ENCODE measurements around the gene PAX5.

The PAX5 gene

DNA sequence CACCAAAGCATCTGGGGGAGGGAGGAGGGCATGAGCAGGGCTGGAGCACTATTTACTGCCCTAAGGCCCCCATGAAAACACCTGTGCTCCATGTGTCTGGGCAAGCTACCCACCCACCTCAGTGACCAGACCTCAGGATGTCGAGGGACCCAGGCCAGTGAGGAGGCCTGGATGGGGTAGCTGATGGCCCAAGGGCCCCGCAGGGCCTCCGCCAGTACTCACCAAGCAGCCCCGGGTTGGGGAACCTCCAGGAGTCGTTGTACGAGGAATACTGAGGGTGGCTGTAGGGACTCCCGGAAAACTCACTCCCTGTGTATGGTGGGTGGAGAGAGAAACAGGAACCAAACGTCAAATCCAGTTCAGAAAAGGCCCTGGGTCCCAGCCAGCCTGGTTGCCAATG lies 187.4 kb downstream of the PAX5 start:
- in situ Hi-C loops (cut with HindIII; ENCODE audit: low sequenced_read_pairs) = no loop called here
- TF ChIP-seq, protein P1, sequence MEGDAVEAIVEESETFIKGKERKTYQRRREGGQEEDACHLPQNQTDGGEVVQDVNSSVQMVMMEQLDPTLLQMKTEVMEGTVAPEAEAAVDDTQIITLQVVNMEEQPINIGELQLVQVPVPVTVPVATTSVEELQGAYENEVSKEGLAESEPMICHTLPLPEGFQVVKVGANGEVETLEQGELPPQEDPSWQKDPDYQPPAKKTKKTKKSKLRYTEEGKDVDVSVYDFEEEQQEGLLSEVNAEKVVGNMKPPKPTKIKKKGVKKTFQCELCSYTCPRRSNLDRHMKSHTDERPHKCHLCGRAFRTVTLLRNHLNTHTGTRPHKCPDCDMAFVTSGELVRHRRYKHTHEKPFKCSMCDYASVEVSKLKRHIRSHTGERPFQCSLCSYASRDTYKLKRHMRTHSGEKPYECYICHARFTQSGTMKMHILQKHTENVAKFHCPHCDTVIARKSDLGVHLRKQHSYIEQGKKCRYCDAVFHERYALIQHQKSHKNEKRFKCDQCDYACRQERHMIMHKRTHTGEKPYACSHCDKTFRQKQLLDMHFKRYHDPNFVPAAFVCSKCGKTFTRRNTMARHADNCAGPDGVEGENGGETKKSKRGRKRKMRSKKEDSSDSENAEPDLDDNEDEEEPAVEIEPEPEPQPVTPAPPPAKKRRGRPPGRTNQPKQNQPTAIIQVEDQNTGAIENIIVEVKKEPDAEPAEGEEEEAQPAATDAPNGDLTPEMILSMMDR (IDR thresholded peaks at IDR 0.05; ENCODE audit: low read depth, low read length) = no peak
- H3K4me3 ChIP-seq (ENCODE audit: low read depth, low read length) = no peak overlapping the region
- DNase-seq (ENCODE audit: low read depth, low spot score) = no peak

- in situ Hi-C loops (cut with HindIII; ENCODE audit: low sequenced_read_pairs) = no loop called here
- DNase-seq (ENCODE audit: low read depth, low spot score) = no peak
- TF ChIP-seq, protein P1 (IDR thresholded peaks at IDR 0.05; ENCODE audit: low read depth, low read length) = no peak
- H3K4me3 ChIP-seq (ENCODE audit: low read depth, low read length) = no peak overlapping the region
Measured at GRCh38 chr9:36845844-36846243, 188.2 kb downstream of the PAX5 start.

DNA sequence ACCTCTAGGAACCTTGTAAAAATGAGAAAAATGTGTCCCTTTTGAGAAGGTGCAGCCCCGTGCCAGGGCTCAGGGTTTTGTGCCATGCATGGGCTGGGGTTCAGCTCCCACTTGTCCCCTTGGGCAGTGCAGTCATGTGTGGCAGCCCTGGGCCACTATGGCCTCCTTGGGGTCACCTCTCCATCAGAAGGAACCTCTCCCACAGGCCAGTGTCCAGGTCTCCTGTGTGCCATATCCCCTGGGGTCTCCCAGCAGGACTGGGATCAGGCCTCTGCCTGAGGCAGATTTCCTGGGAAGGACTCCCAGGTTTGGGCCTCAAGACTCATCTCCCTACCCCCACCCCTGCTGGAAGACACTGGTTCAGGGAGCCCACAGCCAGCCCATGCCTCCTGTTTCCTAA lies 189.1 kb downstream of the PAX5 start:
- TF ChIP-seq, protein P1 (IDR thresholded peaks at IDR 0.05; ENCODE audit: low read depth, low read length) = no peak

DNA sequence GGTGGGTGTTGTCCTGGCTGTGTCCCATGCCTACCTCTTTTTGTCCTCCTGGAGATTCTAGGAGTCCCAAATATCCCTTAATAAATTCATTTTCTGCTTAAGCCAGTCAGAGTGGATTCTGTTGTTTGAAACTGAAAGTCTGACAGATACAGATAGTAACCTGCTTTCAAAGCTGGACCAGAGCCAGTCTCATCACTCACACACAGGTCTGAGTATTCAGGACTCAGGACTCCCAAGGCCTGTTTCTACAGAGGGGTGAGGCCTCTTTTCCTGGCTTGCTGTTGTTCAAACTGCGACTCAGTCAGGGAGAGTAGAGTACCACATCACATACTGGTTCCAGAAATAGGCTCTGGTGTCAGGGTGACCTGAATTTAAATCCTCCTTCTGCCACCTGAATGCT lies 190.1 kb downstream of the PAX5 start:
- TF ChIP-seq, protein P1 (IDR thresholded peaks at IDR 0.05; ENCODE audit: low read depth, low read length) = no peak
- DNase-seq (ENCODE audit: low read depth, low spot score) = no peak
- in situ Hi-C loops (cut with HindIII; ENCODE audit: low sequenced_read_pairs) = no loop called here
- no peak overlapping the region for H3K4me3 ChIP-seq (ENCODE audit: low read depth, low read length)

More for the DNA sequence above, 189.1 kb downstream of the PAX5 start:
- H3K4me3 ChIP-seq (ENCODE audit: low read depth, low read length) = no peak overlapping the region
- DNase-seq (ENCODE audit: low read depth, low spot score) = no peak
- in situ Hi-C loops (cut with HindIII; ENCODE audit: low sequenced_read_pairs) = no loop called here

DNA sequence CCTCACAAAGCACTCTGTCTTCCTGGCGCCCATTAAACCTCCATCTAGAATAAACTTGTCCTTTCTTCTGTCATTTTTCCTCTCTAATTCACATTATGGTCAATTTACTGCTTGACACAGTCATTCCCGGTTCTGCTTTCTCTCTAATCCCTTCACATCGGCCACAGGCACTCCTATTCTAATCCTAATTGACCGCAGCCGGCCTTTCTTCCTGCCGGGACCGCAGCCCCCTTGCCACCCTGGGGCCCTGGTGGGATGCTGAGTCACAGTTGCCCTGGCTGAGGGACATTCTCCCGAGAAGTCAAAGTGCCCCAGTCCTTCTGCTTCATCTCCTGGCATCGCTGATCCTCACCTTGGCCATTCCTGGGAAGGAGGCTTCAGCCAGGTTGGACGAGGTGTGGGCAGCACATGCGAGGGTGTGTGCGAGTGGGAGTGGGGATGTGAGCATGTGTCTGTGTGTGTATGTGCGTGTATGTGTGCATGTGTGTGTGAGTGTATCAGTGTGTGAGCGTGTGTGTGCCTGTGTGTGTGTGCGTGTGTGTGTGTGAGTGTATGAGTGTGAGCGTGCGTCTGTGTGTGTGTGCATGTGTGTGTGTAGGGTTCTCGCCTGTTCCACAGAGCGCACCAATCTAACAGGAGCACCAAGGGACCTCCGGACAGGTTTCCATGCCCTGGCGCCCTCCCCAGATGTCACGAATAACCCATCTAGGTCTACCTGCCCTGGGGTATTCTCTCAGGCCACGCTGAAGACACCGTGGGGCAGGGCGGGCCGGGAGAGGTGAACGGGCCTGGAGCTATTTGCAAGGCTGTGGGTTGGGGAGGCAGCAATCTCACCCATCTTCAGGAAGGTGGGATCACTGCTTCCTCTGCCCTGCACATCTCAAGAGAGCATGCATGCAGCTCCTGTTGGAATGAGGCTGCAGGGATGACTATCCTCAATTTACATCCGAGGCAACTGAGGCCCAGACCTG lies 191.2 kb downstream of the PAX5 start:
- TF ChIP-seq, protein P1 (IDR thresholded peaks at IDR 0.05; ENCODE audit: low read depth, low read length) = no peak
- no peak for DNase-seq (ENCODE audit: low read depth, low spot score)
- in situ Hi-C loops (cut with HindIII; ENCODE audit: low sequenced_read_pairs) = no loop called here
- H3K4me3 ChIP-seq (ENCODE audit: low read depth, low read length) = no peak overlapping the region

GRCh38 chr9:36840898-36841536 lies 193.1 kb downstream of the PAX5 start:
- TF ChIP-seq, protein P1 (IDR thresholded peaks at IDR 0.05; ENCODE audit: low read depth, low read length) = no peak
- H3K4me3 ChIP-seq (ENCODE audit: low read depth, low read length) = no peak overlapping the region
- no peak for DNase-seq (ENCODE audit: low read depth, low spot score)
- in situ Hi-C loops (cut with HindIII; ENCODE audit: low sequenced_read_pairs) = no loop called here

All from astrocyte of the spinal cord (primary cell).